ENCODE measurements around the gene CD3D.

CD3D gene

DNA sequence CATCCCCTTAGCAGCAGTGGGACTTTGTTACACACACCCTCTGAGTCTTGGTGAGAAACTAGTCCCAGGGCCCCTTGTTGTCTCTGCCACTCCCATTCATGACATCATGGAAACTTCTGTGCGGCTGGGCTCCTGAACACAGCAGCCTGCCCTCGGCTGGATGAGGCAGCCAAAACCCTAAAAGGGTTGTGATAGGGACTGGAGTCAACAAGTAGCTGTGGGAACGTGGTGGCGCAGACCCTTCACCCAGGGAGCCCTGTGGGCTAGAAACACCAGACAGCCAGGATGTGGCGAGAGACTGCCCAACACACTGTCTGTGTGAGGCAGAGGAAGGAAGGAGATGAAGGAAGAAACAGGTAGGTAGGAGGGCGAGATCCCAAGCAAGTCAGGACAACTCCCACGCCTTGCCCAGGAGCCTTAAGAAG, 3.9 kb downstream of the CD3D start:
- DNase-seq = peak; percentile 80

DNA sequence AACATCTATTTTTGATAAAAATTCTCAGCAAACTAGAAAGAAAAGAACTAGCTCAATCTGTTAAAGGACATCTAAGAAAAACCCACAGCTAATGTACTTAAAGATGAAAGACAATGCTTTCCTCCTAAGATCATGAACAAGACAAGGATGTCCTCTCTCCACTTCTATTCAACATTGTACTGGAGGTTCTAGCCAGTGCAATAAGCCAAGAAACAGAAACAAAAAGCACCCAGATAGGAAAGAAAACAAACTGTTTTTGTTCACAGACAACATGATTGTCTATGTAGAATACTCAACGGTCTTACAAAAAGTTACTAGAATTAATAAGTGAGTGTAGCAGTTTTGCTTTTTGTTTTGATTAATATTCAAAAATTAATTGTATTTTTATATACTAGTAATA, 7.8 kb downstream of the CD3D start:
- no peak for DNase-seq

DNA sequence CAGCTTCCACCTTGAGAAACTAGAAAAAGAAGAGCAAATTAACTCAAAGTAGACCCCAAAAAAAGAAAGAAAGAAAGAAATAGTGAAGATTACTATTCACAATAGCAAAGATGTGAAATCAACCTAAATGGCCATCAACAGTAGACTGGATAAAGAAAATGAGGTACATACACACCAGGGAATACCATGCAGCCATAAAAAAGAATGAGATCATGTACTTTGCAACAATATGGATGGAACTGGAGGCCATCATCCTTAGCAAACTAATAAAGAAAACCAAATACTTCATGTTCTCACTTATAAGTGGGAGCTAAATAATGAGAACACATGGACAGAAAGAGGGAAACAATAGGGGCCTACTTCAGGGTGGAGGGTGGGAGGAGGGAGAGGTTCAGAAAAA, 13.8 kb downstream of the CD3D start:
- DNase-seq = no peak

DNA sequence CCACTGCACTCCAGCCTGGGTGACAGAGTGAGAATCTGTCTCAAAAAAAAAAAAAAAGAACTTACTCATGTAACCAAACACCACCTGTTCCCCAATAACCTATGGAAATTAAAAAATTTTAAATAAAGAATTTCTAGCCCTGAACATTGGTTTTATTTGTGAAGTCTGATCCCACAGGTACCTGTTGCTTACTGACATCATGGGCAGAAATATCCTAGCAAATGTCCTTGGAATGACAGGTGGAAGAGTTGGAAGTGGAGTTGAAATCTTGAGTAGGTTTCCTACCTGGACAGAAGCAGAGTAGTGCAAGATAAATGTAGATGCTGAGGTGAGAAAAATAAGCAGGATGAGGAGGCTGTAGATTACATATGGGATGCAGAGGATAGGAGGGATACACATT, 17.2 kb downstream of the CD3D start:
- DNase-seq = no peak

DNA sequence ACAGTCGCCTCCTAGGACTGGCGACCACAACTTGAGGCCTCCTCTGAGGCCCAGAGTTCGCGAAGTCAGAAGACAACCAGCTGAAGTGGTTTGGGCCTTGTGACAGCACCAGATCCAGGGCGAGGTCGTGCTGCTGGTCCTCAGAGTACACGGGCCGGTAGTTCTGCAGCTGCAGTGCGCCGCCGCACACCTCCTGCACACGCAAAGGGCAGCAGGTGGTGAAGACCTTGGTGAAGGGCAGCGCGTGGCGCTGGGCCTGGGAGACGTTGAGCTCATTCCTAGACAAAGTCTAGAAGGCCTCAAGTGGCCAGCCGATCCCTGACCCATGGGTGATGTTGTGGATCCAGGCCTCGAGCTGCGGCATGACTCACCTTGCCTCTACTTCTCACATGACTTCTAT, 19.8 kb downstream of the CD3D start:
- DNase-seq = no peak

DNA sequence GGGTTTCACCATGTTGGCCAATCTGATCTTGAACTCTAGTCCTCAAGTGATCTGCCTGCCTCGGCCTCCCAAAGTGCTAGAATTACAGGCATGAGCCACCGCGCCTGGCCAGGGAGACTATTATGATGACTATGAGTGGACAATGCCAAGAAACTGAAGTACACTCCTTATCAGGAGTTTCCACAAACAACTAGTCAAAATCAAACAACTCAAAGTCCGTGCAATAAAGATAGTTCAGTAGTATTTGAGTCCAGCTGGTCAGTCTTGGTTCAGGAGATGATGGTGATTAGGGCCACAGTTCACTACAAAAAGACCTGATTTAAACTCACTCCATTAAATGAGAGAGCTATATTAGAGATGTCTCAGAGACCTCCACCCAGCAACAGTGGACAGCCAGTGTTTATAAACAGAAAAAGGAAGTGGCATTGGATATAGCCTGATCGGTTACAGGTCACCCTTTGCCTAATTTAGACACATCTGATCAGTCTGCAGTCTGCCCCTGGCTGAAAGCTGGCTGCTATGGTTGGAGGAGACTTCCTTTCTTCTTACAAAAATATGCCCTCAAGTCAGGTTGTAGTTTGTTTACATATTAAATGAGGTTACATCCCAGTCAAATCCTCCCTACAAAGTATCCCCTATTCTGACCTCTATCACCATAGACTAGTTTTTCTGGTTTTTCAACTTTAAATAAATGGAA, 21.0 kb downstream of the CD3D start:
- DNase-seq = no peak

DNA sequence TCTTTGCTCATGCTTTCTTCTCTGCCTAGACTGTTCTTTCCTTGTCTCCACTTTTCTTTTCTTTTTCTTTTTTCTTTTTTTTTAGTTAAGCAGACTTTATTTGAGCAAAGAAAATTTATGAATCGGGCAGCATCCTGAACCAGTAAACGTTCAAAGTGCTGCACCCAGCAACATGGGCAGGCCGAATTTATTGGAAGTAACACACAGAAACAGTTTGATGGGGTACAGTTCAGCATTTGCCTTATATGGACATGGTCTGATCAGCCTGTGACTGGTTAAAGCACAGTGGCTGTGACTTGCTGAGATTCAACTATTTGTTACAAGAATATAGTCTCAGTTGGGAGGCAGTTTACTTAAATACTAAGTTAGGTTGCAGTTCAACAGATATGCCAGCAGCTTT, 22.0 kb downstream of the CD3D start:
- DNase-seq = no peak

DNA sequence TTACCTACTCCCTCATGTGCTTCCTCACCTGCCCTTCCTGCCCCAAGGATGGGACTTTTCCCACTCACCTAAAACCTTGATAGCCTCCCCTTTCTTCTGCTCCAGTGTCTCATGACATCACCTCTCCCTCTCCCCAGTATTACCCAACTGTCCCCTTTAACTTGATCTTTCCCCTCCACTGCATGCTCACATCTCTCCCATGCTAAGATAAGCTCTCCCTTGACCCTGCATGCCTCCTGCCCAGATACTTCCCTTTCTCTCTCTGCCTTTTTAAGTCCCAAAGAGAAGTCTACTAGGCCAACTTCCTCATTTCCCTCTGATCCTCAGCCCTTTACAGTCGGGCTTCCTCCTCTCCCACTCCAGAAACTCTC, 23.2 kb downstream of the CD3D start:
- DNase-seq = no peak

DNA sequence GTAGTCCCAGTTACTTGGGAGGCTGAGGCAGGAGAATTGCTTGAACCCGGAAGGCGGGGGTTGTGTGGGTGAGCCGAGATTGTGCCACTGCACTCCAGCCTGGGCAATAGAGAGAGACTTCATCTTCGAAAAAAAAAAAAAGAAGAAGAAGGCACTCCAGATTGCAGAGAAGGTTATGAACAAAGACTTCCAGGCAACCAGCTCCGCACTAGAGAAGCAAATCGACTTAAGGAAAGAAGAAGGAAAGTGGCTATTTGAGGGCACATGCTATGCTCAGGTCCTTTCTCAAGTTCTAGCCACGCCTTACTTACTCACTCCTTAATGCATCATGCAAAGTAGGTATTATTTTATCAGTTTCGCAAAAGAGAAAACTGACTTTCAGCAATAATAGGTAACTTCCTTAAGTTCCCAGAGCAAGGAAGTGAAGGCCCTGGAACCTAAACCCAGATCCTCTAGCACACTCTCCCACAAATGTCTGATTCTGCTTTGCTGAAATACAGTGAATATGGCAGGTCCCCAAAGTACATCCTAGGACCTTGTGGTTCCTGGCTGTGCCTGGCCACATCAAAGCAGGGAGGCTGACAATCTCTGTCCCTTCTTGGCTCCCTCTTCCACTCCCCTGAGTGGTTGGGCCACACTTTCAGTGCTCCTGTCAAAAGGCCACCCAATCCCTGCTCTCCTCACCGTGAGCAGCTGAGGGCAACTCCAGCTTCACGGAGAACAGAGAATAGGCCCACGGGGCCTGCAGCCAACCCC, 23.7 kb downstream of the CD3D start:
- no peak for DNase-seq

DNA sequence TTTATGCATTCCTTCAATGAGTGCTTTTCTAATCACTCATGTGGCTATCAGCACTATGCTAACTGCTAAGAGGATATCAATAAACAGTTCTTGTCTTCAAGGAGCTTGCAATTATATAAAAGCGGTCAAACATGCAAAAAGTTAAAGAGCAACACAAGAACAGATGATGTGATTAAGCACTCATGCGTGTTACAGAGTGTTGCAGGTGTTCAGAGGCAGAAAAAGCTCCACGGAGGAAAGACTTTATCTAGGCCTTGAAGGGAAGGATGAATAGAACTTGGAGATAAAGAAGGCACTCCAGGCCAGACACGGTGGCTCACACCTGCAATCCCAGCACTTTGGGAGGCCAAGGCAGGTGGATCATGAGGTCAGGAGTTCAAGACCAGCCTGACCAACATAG, 24.4 kb downstream of the CD3D start:
- no peak for DNase-seq

DNA sequence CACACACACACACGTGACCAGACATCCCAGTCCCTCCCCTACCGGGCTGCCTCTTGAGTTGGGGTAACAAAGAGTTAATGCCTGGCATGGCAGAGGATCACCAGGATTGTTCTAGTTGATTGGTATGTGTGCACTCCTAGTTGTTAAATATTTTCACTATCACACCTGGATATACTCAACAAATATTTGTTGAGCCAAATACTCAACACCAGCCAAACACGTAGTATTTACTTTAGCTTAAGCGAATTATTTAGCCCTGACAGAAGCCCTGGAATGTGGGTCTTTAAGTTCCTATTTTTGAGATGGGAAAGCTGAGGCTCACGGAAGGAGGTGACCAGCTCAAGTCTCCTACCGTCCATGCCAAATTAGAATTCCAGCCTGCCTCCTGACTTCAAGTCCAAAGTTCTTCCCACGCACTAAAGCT, 27.5 kb downstream of the CD3D start:
- no peak for DNase-seq

DNA sequence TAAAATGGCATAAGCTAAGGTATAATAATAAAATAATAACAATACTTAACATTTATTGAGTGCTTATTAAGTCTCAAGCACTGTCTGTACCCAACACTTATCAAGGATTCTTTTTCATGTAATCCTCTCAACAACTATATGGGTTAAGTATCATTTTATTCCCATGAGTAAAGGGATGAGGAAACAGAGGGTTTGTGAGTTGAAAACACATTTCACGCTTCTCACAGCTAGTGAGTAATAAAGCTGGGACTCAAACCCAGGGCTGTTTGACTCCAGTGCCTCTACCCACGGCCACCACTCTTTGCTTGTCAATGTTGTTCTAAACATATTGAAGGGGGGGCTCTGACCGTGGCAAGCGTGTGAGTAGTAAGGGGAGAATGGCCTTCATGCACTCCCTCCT, 29.3 kb downstream of the CD3D start:
- no peak for DNase-seq

DNA sequence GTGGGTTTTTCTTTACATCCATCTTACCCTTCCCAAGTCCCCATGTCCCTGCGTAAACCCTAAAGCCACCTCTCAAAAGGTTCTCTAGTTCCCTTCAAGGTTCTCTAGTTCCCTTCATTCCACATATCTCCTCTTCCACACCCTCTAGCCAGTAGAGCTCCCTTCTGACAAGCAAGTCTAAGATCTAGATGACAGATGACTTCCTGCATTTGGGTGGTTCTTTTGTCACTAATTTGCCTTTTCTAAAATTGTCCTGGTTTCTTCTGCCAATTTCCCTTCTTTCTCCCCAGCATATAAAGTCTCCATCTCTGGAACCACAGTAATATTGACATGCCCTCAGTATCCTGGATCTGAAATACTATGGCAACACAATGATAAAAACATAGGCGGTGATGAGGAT, 30.2 kb downstream of the CD3D start:
- DNase-seq = no peak

DNA sequence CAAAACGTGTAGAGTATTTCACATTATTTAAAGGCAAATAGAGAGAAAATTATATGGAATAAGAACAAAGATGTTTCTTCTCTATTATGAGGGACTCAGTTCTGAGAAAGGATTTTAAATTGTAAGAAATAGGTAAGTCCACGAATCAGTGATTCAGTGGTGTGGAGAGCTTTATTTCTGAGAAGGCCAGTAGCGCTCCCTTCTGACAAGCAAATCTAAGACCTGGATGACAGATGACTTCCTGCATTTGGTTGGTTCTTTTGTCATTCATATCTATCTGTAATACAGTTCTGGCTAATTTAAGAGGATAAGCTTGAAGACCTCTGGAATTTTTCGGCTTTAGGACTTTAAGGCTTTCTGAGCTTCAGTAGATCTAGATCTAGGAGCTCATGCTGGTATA, 31.0 kb downstream of the CD3D start:
- DNase-seq = no peak

DNA sequence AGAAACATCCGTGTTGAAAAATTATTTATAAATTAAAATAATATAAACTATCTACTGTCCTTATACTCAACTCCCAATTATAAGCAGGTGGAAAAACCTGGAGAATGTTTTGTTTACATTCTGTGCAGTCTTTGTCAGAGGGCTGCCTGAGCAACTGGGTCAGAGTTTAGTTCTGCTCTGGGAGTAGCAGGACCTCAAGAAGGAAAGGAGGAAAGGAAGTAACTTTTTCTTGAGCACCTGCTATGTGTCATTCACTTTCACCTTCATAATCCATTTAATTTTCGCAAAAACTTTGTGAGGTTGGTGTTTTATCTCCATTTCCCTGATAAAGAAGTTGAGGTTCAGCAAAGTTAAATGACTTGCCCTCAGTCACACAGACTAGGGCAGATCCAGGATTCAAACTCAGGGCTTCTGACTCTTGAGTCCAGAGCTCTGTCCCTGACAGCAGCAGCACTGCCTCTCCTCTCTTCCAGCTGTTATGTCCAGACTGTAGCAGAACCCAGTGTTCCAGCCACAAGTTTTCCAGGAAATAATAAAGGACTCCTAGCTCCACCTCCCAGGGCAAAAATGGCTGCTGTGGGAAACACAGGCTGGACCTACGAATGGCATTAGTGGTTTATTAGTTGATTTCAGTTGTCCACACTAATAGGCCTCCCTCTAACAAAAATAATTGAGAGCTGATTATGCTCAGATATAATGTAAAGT, 31.6 kb downstream of the CD3D start:
- no peak for DNase-seq

DNA sequence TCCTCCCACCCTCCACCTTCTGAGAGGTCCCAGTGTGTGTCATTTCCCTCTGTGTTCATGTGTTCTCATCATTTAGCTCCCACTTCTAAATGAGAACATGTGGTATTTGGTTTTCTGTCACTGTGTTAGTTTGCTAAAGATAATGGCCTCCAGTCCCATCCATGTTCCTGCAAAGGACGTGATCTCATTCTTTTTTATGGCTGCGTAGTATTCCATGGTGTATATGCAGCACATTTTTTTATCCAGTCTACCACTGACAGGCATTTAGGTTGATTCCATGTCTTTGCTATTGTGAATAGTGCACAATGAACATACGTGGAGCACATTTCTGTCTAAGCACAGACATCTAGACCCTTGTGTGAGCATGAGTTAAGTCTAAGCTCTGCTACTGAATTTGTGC, 32.2 kb downstream of the CD3D start:
- no peak for DNase-seq

DNA sequence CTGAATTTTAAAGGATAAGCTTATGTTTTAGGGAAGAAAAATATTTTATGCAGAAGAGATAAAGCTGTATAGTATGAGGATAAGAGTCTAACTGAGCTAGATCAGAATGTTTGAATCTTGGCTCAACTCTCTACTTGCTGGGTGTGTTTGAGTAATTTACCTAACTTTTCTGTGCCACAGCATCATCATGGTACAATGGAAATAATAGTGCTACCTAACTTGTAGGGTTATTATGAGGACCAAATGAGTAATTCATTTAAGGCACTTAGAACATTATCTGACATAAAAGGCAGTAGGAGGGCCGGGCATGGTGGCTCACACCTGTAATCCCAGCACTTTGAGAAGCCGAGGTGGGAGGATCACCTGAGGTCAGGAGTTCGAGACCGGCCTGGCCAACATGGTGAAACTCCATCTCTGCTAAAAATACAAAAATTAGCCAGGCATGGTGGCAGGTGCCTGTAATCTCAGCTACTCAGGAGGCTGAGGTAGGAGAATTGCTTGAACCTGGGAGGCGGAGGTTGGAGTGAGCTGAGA, 33.4 kb downstream of the CD3D start:
- DNase-seq = peak; percentile 14

DNA sequence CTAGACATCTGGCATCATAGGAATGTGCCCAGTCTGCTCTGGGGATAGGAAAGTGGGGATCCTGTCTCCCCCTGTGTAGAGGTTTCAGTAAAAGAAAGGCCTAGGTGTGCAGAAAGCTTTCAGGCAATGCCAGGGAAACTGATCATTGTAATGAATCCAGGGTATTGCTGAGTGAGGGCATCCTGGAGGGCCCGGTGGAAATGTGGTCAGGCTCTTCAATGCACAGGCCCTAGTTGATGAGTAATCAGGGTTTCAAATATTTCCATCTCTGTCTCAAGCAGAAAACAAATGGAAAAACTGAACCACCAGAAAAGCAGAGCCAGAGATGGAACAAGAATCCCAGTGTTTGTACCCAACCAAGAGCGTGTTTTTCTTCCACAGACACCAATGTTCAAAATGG, 35.9 kb downstream of the CD3D start:
- peak; percentile 46 for DNase-seq

DNA sequence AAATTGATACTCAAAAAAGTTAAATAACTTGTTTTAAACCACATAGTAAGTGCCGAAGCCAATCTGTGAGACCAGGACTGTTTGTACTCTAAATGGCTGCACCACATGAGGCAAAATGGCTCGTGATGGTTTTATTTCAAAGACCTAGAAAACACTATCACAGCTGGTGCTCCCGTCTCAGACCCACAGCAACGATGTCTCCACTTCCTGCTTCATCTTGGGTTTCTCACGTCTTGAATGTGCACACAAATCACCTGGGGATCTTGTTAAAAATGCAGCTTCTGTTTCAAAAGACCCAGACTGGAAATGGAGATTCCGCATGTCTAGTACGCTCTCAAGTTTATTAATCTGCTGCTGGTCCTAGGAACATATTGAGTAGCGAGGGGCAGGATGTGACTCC, 36.8 kb downstream of the CD3D start:
- peak; percentile 25 for DNase-seq

DNA sequence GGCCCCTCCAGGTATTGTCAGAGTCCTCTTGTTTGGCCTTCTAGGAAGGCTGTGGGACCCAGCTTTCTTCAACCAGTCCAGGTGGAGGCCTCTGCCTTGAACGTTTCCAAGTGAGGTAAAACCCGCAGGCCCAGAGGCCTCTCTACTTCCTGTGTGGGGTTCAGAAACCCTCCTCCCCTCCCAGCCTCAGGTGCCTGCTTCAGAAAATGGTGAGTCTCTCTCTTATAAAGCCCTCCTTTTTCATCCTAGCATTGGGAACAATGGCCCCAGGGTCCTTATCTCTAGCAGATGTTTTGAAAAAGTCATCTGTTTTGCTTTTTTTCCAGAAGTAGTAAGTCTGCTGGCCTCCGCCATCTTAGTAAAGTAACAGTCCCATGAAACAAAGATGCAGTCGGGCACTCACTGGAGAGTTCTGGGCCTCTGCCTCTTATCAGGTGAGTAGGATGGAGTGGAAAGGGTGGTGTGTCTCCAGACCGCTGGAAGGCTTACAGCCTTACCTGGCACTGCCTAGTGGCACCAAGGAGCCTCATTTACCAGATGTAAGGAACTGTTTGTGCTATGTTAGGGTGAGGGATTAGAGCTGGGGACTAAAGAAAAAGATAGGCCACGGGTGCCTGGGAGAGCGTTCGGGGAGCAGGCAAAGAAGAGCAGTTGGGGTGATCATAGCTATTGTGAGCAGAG, 37.8 kb downstream of the CD3D start, which contains the start of gene CD3E:
Gene CD3E, plus strand, starts transcription at position 163 of the 681 bp plus-strand sequence. Its CDS starts 223 bp downstream, at position 386.
- peak; percentile 55 for DNase-seq

DNA sequence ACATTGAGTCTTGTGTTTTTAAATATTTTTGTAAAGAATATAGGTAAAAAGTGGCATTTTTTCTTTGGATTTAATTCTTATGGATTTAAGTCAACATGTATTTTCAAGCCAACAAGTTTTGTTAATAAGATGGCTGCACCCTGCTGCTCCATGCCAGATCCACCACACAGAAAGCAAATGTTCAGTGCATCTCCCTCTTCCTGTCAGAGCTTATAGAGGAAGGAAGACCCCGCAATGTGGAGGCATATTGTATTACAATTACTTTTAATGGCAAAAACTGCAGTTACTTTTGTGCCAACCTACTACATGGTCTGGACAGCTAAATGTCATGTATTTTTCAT, 38.3 kb downstream of the CD3D start:
- DNase-seq = no peak

DNA sequence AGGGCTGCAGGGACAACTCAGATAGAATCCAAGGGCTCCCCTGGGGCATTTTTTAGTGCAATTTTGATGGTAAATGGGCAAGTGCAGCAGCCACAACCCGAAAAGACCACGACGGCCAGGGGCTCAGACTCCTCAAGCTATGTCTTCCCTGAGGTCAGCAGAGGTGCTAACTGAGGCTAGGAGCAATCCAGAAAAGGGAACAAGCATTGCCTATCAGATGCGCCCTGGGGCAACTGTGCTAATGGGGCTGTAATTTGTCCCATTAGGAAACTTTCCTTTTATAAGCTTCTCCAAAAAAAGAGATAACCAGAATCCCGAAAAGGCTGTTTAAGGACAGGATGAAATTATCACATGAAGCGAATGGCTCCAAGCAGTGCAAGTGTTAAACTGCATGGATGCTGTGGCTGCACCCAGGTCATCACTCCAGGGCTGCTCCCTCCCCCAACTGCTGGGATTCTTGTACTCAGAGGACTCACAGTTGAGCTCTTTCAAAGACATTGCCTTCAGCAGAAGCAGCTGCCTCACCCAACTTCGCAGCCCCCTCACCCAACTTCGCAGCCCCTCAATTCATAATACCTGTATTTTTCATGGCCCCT, 40.8 kb downstream of the CD3D start:
- no peak for DNase-seq

All from stimulated activated naive CD4-positive, alpha-beta T cell treated with Interleukin-2 at 50 U/mL for 16 hours (primary cell).